Calu3 (cell line): Measurements from ENCODE around the gene NOL9. TPM values are rescaled to one million over a fixed set of nuclear protein-coding genes. Genes with fewer than 3 reads are reported as not detected.

Experiments used
- BruUV-seq: library from RNA; stranded (reverse); fragments of 400-500 nt; replicated peaks from 2 replicates; lab custom pipeline; 2021; lab: Mats Ljungman, UMichigan
- CTCF ChIA-PET: fragments of 300-600 bp; sonication (Branson Sonifier 250); formaldehyde crosslinking; loops from one replicate; lab custom pipeline; 2022; ENCODE audit warnings: antibody characterized with exemption; lab: Charles Lee
- DNase-seq: peaks from one replicate; pipeline ENCODE4 v3.0.0; 2022
- H3K27ac Mint-ChIP-seq: one replicate; pipeline ENCODE4 v1.8.0; 2022; ENCODE audit warnings: mixed read lengths; ENCODE audit not compliant: unreplicated experiment
- H3K27me3 Mint-ChIP-seq: one replicate; pipeline ENCODE4 v1.8.0; 2022; ENCODE audit warnings: mixed read lengths; ENCODE audit not compliant: unreplicated experiment
- H3K36me3 Mint-ChIP-seq: one replicate; pipeline ENCODE4 v1.8.0; 2022; ENCODE audit warnings: mild to moderate bottlenecking, moderate library complexity, mixed read lengths; ENCODE audit not compliant: insufficient read depth, unreplicated experiment
- H3K4me1 Mint-ChIP-seq: one replicate; pipeline ENCODE4 v1.8.0; 2022; ENCODE audit warnings: mild to moderate bottlenecking, low read depth, mixed read lengths; ENCODE audit not compliant: unreplicated experiment
- H3K4me3 Mint-ChIP-seq: one replicate; pipeline ENCODE4 v1.8.0; 2022; ENCODE audit warnings: mild to moderate bottlenecking, low read depth, moderate library complexity, mixed read lengths; ENCODE audit not compliant: unreplicated experiment
- H3K9me3 Mint-ChIP-seq: one replicate; pipeline ENCODE4 v1.8.0; 2022; ENCODE audit warnings: low read depth, mixed read lengths; ENCODE audit not compliant: unreplicated experiment
- intact Hi-C: fragments of 100-400 bp; cut with micrococcal nuclease; formaldehyde crosslinking; loops from one replicate; pipeline ENCODE4 v1.10.0; 2022; ENCODE audit not compliant: unreplicated experiment
- total RNA-seq: library from RNA; stranded (reverse); gene quantifications from 2 replicates; pipeline ENCODE4 v1.2.3, GENCODE V29; 2022
- TF ChIP-seq, protein P1 (sequence below): fragments of 200-600 bp; IDR thresholded peaks from one replicate; pipeline ENCODE4 v1.8.0; 2022; ENCODE audit warnings: antibody characterized with exemption; ENCODE audit not compliant: unreplicated experiment

Gene NOL9
- total RNA-seq, 1 experiment from 2014 or later: 30.4 TPM

DNA sequence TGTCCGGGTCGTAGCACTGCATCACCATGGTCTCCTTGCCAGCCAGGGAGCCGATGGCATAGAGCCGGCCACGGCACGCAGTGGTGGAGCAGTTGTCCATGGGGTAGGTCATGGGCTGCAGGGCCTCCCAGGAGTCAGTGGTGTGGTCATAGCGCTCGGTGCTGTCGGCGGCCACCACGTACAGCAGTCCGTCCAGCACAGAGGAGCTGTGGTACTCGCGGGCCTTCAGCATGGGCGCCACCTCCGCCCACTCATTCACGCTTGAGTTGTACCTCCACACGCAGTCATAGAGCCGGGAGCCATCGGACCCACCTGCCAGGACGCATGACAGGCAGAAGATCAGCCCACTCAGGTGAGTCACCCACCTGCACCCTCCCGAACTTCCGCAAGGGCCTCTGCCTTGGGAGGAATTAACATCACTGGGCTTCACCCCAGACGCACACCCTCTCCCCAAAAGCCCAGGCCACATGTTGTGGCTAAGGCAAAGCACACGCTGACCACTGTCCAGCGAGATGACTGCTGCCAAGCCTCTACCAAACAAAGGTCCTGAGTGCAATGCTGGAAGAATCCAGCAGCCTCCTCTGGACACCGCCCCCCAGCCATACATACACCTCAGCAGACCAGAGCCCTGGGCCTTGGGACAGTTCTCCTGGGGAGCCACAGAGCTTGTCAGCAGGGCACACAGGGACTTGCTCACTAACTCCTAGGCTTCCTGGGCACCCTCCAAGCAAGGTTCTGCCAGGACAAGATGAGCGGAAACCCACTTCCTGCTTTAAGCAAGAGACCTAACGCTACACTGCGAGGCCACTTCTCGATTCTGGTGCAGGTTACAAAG, 45.0 kb upstream of the NOL9 start:
- Mint-ChIP-seq H3K27ac (peak overlapping the region; percentile 47), H3K27me3 (no peaks in the 10 kb centered on the region), H3K4me1 (no peaks in the 10 kb centered on the region), H3K4me3 (peak overlapping the region; percentile 87), H3K9me3 (no peaks in the 10 kb centered on the region), H3K36me3 (peaks cover 76% of the 10 kb centered on the region)
- CTCF ChIA-PET: interaction anchor here (0.6 to 2.1 kb wide), 3 partner anchors 11 to 19 kb away, joined by 3 to 5 read pairs (median 4); partner anchors contain the start of gene ZBTB48
- no TSS peak for BruUV-seq
- intact Hi-C loops: no loop called here
- DNase-seq: peak; percentile 39
- TF ChIP-seq, protein P1, sequence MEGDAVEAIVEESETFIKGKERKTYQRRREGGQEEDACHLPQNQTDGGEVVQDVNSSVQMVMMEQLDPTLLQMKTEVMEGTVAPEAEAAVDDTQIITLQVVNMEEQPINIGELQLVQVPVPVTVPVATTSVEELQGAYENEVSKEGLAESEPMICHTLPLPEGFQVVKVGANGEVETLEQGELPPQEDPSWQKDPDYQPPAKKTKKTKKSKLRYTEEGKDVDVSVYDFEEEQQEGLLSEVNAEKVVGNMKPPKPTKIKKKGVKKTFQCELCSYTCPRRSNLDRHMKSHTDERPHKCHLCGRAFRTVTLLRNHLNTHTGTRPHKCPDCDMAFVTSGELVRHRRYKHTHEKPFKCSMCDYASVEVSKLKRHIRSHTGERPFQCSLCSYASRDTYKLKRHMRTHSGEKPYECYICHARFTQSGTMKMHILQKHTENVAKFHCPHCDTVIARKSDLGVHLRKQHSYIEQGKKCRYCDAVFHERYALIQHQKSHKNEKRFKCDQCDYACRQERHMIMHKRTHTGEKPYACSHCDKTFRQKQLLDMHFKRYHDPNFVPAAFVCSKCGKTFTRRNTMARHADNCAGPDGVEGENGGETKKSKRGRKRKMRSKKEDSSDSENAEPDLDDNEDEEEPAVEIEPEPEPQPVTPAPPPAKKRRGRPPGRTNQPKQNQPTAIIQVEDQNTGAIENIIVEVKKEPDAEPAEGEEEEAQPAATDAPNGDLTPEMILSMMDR: no peak

DNA sequence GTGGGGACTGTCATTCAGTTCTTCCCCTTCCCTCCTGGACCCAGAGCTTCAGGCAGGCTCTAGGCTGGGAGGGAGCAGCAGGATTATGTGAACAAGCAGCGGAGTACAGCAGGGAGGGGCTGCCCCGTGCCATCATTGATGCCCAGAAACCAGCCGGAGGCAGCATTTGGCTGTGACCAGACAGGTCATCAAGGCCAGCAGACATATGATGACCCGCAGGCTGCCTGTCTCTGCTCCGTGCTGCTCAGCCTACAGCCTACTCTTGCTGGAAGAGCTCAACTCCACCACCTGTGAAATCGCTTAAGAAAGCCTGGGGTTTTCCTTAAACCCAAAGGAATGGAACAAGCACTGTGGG, 43.4 kb upstream of the NOL9 start:
- CTCF ChIA-PET: no interaction called here
- Mint-ChIP-seq H3K36me3 (peaks cover 67% of the 10 kb centered on the region), H3K27ac (no peak overlapping the region), H3K4me3 (no peak overlapping the region), H3K27me3 (no peaks in the 10 kb centered on the region), H3K9me3 (no peaks in the 10 kb centered on the region), H3K4me1 (no peaks in the 10 kb centered on the region)
- DNase-seq: no peak
- no TSS peak for BruUV-seq
- TF ChIP-seq, protein P1: no peak
- intact Hi-C loops: no loop called here

DNA sequence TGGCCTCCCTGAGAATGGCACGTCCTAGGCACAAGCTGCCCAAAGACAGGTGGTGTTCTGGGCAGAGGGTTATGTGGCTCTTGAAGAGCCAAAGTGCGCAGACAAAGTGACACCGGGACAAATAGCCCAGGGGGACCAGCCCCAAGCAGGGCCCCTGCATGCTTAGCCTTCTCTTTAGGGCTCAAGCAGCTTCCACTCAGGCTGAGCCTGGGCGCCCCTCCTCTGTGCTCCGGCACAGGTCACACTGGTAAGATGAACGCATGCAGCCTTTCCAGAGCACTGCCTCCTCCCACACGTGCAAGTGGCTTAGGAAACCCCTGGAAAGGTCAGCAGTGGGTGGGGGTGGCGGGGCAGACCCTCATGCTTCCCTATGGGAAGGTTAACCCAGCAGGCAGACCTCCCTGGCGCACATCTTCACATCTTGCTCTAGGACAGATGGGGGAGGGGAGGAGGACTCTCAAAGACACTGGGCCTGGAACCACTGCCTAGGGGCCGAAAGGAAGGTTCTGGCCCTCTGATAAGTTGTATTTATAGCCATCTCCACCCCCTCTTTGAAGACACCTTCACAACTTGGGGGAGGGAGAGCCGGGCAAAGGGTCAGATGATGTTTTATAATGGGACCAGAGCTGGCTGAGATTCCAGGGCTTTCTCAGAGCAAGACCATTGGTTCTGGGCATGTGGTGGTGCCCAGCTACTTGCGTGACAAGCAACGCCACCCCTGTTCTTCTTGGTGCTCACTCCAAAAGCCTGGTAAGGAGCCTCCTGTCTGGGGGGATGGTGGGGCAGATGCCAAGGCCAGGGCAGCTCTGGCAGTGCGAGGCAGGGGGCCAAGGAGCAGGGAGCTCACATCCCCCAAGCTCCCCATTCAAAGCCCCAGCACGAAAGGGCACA, 42.8 kb upstream of the NOL9 start:
- DNase-seq: no peak
- Mint-ChIP-seq H3K4me1 (no peaks in the 10 kb centered on the region), H3K27ac (no peak overlapping the region), H3K9me3 (no peaks in the 10 kb centered on the region), H3K4me3 (no peak overlapping the region), H3K27me3 (no peaks in the 10 kb centered on the region), H3K36me3 (peaks cover 61% of the 10 kb centered on the region)
- no TSS peak for BruUV-seq
- TF ChIP-seq, protein P1: no peak
- CTCF ChIA-PET: no interaction called here
- intact Hi-C loops: no loop called here

DNA sequence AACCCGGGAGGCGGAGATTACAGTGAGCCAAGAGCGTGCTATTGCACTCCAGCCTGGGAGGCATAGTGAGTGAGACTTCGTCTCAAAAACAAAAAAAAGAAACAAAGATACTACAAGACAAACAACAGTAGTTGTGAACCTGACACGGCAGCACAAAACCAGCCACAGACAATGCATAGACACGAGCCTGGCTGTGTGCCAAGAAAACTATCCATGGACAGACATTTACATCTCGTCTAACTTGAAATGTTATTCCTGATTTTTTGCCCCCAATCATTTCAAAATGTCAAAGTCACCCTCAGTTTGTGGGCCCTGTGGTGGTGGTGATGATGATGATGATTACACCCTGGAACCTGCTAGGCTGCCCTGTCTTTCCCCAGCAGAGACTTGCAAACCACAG, 42.0 kb upstream of the NOL9 start:
- BruUV-seq: no TSS peak
- intact Hi-C loops: no loop called here
- Mint-ChIP-seq H3K36me3 (peaks cover 53% of the 10 kb centered on the region), H3K27me3 (no peaks in the 10 kb centered on the region), H3K9me3 (no peaks in the 10 kb centered on the region), H3K27ac (no peak overlapping the region), H3K4me3 (no peak overlapping the region), H3K4me1 (no peaks in the 10 kb centered on the region)
- TF ChIP-seq, protein P1: no peak
- CTCF ChIA-PET: no interaction called here
- no peak for DNase-seq
